NOMO-1 treated with dmso at 0.1 percent for 144 hours (cell line): ENCODE results near the gene ARL14.

Experiments used
- DNase-seq: peaks from one replicate; lab custom pipeline; 2025; ENCODE audit not compliant: unreplicated experiment; lab: John Stamatoyannopoulos, UW

The ARL14 gene

DNA sequence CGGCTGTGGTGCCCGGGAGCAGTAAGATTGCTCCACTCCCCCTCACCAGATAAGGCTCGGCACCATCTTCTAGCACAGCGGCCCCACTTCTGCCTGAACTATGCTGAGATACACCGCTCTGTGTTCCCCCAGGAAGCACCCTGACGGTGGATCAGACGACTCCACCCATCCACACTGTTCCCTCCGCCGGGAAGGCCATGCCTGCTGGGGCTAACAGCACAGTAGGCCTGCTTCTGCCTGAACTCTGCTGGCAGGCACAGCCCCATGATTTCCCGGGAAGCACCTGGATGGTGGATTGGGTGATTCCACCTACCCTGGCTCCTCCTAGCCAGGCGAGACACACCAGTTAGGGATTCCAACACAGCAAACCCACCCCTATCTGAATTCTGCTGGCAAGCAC lies 42.8 kb downstream of the ARL14 start:
- DNase-seq, result no peak

DNA sequence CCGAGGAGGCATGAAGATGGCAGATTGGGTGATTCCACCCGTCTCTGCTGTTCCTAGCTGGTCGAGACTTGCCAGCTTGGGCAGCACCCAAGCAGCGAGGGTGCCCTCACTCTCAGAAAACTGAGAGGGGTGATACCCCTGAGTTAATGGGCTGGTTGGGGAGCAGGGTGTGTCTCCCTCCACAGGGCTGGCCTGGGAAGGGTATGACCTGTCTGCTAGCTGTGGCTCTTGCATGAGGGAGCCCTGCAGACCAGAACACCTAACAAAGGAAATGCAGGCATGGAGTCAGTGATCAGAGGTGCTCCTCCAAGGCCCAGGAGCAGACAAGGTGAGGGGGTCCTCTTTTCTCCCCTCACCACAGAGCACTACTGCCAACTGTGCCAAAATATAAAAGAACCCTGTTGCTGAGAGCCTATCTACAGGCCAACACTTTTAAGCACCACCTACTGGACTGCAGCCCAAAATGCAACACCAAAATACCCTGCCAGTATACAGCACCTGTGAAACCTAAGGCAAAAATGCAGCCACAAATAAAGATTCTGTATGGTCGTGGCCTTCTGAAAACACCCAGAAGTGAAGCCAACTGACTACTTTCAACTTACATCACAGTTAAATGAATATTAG lies 43.3 kb downstream of the ARL14 start:
- no peak for DNase-seq

DNA sequence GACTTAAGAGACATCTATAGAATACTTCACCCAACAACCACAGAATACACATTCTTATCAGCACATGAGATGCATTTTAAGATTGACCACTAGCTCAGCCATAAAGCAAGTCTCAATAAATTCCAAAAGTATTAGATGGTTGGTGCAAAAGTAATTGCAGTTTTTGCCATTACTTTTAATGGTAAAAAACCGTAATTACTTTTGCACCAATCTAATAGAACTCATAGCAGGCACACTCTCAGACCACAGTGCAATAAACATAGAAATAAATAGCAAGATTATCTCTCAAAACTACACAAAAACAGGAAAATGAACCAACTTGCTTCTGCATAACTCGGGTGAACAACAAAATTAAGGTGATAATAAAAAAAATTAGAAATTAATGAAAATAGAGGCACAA lies 45.4 kb downstream of the ARL14 start:
- no peak for DNase-seq

DNA sequence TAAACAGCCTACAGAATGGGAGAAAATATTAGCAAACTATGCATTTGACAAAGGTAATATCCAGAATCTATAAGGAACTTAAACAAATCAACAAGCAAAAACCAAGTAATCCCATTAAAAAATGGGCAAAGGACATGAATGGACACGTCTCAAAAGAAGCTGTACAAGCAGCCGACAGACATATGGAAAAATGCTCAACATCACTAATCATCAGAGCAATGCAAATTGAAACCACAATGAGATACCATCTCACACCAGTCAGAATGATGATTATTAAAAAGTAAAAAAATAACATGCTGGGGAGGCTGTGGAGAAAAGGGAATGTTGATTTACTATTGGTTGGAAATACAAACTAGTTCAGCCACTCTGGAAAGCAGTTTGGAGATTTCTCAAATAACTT lies 48.4 kb downstream of the ARL14 start:
- DNase-seq, result no peak
